WERI-Rb-1 (cell line): Measurements from ENCODE around the gene MEG3.

Source experiments
- DNase-seq: peaks from one replicate; pipeline ENCODE4 v3.0.0-alpha.2; 2020
- H3K27ac ChIP-seq: fragments of 250-450 bp; sonication (Bioruptor Pico); 2 replicates; pipeline ENCODE4 v1.5.1; 2020; ENCODE audit warnings: mild to moderate bottlenecking, moderate library complexity
- H3K27me3 ChIP-seq: fragments of 250-450 bp; sonication (Bioruptor Pico); 2 replicates; pipeline ENCODE4 v1.5.1; 2021; ENCODE audit warnings: mild to moderate bottlenecking, low read depth, moderate library complexity; ENCODE audit not compliant: insufficient read depth, severe bottlenecking
- H3K36me3 ChIP-seq: fragments of 250-450 bp; sonication (Bioruptor Pico); 2 replicates; pipeline ENCODE4 v1.5.1; 2020; ENCODE audit warnings: mild to moderate bottlenecking, moderate library complexity
- H3K4me3 ChIP-seq: 2 replicates; pipeline ENCODE4 v1.5.1; 2011; ENCODE audit warnings: low read depth, mild to moderate bottlenecking, control low read depth, low read length
- H3K9me3 ChIP-seq: fragments of 250-450 bp; sonication (Bioruptor Pico); 2 replicates; pipeline ENCODE4 v1.5.1; 2021; ENCODE audit warnings: mild to moderate bottlenecking, moderate library complexity; ENCODE audit not compliant: severe bottlenecking
- TF ChIP-seq, protein P1 (sequence below): IDR thresholded peaks from 2 replicates; pipeline ENCODE4 v1.5.1; 2011; ENCODE audit warnings: low read depth, mild to moderate bottlenecking, control low read depth, inconsistent platforms, low read length

The MEG3 gene

DNA sequence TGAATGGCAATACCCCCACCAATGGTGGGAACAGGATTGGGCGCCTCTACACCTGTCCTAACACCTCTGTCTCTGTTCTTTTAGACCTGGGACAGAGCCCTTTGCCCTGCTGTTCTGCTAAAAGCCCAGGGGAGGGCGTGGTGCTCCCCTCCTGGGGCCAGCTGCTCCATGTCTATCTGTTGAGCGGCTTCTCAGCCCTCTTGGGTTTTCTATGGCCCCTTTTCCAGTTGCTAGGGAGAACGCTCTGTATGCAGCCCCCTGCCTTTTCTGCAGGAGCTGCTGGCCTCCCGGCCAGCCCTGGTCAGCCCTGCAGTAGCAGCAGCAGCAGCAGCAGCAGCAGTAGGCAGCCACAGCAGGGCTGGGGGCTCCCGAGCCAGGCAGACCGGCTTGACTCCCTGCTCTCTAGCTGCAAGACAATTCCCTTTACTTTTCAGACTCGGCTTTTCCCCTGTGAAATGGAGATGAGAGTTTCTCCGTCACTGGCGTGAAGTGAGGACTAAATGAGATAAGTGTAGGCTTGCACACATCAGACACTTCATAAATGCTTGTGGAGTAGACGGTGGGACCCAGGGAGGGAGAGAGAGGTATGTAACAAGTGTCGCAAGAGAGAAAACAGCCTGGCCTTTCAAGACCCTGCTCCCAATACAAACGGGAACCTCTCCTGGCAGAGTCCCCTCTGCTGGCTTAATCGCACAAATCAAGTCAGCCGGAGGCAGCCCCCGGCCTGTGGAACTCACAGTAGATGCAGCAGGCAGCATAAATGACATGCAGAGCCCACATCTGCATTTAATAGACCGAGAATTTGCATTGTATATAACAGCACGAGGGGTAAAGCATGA lies 76.6 kb downstream of the MEG3 start:
- Histone ChIP-seq H3K9me3 (no peaks in the 10 kb centered on the region), H3K27ac (no peak overlapping the region), H3K27me3 (peaks cover 83% of the 10 kb centered on the region), H3K4me3 (no peak overlapping the region), H3K36me3 (no peaks in the 10 kb centered on the region)
- TF ChIP-seq, protein P1, sequence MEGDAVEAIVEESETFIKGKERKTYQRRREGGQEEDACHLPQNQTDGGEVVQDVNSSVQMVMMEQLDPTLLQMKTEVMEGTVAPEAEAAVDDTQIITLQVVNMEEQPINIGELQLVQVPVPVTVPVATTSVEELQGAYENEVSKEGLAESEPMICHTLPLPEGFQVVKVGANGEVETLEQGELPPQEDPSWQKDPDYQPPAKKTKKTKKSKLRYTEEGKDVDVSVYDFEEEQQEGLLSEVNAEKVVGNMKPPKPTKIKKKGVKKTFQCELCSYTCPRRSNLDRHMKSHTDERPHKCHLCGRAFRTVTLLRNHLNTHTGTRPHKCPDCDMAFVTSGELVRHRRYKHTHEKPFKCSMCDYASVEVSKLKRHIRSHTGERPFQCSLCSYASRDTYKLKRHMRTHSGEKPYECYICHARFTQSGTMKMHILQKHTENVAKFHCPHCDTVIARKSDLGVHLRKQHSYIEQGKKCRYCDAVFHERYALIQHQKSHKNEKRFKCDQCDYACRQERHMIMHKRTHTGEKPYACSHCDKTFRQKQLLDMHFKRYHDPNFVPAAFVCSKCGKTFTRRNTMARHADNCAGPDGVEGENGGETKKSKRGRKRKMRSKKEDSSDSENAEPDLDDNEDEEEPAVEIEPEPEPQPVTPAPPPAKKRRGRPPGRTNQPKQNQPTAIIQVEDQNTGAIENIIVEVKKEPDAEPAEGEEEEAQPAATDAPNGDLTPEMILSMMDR: peak; percentile 42
- DNase-seq: no peak

DNA sequence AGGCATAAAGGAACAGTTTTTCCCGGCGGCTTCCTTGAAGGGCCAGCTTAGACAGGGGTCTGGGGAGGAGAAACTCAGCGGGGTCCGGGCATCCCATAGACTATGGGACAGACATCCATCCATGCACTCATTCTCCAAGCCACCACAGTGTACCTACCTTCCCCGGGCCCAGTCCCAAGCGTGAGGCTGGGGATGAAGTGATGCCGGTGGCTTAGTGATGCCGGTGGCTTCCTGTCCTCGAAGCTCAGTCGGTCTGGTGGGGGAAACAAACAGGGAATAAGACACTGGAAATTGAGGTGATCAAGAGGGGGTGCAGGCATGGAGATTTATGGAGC lies 77.2 kb downstream of the MEG3 start:
- no peak for DNase-seq
- peaks cover 84% of the 10 kb centered on the region for H3K27me3 ChIP-seq
- TF ChIP-seq, protein P1: no peak
- H3K36me3 ChIP-seq: no peaks in the 10 kb centered on the region
- H3K9me3 ChIP-seq: no peaks in the 10 kb centered on the region
- H3K27ac ChIP-seq: no peak overlapping the region
- H3K4me3 ChIP-seq: no peak overlapping the region

DNA sequence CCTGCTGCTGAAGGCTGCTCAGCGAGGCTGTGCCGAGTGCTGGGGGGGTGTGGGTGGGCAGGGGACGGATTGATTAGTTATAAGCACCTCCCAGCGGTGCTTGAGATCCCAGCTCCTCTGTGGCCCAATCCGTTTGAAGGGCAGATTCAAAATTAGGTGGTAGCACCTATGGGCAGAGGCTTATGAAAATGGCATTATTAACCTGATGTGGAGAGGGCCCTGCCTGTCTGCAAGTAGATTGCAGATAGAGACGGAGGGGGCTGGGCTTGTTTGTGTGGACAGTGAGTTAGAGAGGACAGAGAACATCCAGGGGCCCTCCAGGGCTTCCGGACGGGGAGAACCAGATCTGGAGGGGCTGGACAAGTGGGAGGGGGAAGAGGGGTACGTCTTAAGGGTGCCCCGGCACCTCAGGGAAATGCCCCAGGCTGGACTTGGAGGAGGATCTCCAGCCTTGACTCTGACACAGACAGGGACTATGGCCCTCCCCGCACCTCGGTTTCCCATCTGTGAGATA lies 77.8 kb downstream of the MEG3 start, which contains the start of gene RTL1:
Gene RTL1 (minus strand): TSS at position 51 of the 514 bp plus-strand sequence. CDS start 18,934 bp downstream, outside the sequence.
- Histone ChIP-seq H3K9me3 (no peaks in the 10 kb centered on the region), H3K4me3 (no peak within 1 kb of the TSS), H3K27ac (no peak within 1 kb of the TSS), H3K36me3 (no peaks in the 10 kb centered on the region), H3K27me3 (peaks cover 79% of the 10 kb centered on the region)
- TF ChIP-seq, protein P1: no peak
- no peak for DNase-seq

DNA sequence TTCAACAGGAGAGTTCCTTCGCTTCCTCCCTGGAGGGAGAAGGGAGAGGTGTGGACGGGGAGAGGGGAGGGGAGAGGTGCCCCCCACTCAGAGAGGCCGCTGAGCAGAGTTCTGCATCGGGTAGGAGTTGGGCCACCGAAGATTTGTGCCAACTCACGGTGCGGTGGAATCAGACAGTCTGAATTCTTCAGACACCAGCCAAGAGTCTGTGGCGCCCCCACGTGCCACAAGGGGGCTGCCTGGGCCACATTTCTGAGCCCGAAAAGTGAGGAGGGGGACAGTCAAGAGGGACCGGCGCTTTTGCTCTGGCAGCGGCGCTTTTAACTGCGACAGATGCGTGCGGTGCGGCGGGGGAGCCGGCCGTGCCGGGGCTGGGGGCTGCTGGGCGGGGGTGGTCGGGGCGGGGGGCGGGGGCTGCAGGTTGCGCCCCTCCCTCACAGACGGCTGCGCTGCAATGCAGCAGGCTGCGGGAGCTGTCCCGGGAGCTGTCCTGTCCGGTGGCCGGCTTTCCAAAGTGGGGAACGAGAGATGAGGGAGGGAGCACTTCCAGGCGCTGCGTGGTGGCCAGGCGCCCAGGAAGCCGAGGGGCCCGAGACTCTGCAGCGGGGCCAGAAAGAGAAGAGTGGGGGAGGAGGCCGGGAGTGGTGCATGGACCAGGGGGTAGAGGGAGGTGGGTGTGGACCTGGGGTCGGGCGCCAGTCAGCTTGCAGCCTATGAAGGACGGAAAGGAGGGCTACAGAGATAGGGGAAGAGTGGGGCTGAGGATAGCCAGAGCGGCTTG lies 78.6 kb downstream of the MEG3 start:
- DNase-seq: no peak
- H3K27ac ChIP-seq: no peak overlapping the region
- H3K4me3 ChIP-seq: no peak overlapping the region
- peaks cover 79% of the 10 kb centered on the region for H3K27me3 ChIP-seq
- no peaks in the 10 kb centered on the region for H3K9me3 ChIP-seq
- H3K36me3 ChIP-seq: no peaks in the 10 kb centered on the region
- TF ChIP-seq, protein P1: peak; percentile 50

DNA sequence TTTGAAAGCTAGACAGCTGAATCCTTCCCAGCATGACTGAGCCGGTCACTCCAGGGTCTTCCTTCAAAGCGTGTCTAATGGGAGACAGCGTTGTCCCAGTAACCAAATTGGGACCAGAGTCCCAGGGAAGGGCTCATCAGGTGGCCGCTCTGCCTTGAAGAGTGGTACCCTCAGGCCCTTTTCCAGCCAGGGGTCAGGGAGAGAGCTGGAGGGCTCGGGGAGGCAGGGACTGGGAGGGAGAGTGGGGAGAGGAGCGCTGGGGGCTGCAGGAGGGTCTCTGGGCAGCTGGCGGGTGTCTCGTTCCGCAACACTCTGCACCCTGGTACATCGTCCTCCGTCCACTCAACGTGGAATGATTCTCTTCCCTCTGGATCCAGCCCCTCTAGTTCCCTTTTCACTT lies 79.2 kb downstream of the MEG3 start:
- DNase-seq: no peak
- Histone ChIP-seq H3K4me3 (no peak overlapping the region), H3K27ac (no peak overlapping the region), H3K27me3 (peaks cover 77% of the 10 kb centered on the region), H3K36me3 (no peaks in the 10 kb centered on the region), H3K9me3 (no peaks in the 10 kb centered on the region)
- TF ChIP-seq, protein P1: no peak
